MV-4-11 (cell line): ENCODE results near the gene THRB.
"Not testable (repeated sequence)": the region's sequence is repeated elsewhere in the genome, so short reads cannot be mapped to it uniquely, and the experiment has no call there.

Experiments used
- DNase-seq: peaks from one replicate; lab custom pipeline; 2025; lab: John Stamatoyannopoulos, UW

THRB gene

DNA sequence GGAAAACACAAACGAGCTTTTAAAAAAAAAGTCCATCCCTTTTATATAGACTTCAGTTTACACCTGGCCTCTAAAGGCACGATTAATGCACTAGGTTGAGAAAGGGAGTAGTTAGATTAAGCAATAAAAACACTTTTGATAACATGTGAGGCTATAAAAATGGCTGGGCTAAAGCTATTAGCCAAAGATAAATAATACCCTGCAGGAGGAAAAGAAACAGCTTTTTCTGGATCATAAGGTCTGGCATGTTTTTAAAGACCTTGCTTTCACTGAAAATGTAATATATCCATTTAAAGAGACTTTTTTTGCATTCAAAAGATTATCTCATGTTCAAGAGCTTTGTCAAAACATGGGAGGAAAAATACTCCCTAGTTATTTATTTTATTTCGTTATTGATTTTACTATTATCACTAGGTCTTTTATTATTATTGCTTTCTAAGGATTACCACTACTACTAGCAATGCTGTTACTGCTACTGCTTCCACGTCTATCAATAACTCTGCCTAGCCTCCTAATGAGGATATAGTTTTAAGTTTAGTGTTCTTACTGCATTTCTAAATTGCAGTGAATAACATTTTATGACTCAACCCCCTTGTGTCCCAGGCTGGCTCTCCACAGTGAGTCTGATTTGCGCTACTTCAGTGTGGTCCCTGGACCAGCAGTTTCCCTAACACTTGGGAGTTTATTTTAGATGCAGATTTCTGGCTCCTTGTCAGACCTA is 93.4 kb downstream of the THRB start:
- no peak for DNase-seq

GRCh38 chr3:24400450-24400849 is 94.2 kb downstream of the THRB start:
- DNase-seq: no peak

GRCh38 chr3:24400015-24400414 is 94.6 kb downstream of the THRB start:
- no peak for DNase-seq

DNA sequence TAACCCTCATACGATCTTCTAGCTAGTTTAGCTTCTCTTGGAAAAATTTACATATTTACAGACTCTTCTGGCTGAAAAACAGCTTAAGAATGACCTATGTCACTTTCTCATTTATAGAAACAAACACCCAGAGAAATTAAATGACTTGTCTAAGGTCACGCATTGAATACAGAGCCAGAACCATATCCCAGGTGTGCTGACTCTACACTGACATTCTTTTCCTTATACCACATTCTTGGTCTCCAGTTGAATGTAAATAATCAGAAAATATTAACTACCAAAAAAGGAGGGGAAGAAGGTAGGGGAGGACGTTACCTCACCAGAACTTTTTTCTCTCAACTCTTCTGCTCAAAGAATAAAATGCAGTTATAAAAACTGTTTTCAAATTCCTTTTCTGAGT is 95.0 kb downstream of the THRB start:
- DNase-seq: no peak

- not testable (repeated sequence) for DNase-seq
These were observed 95.9 kb downstream of the THRB start for GRCh38 chr3:24398712-24399111.

GRCh38 chr3:24396338-24396737 is 98.3 kb downstream of the THRB start:
- DNase-seq: no peak

- no peak for DNase-seq
These were observed 99.9 kb downstream of the THRB start for GRCh38 chr3:24394754-24395153.

DNA sequence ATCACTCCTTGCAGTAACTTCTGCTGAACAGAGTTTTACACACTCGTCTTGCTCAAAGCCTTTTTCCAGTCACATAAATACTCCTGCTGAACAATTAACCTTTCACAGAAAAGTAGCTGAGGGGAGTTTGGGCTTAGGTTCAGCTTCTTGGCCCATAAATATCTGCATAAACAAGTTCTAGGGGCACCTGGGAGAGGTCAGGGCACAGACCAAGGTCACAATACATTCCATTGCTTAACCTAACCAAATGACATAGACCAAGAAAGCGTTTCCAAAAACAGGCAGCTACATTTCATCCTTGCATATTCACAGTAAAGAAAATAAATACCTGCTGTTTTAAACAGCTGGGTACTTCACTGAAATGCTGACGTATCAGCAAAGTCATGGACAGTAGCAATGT is 101.3 kb downstream of the THRB start:
- no peak for DNase-seq

DNA sequence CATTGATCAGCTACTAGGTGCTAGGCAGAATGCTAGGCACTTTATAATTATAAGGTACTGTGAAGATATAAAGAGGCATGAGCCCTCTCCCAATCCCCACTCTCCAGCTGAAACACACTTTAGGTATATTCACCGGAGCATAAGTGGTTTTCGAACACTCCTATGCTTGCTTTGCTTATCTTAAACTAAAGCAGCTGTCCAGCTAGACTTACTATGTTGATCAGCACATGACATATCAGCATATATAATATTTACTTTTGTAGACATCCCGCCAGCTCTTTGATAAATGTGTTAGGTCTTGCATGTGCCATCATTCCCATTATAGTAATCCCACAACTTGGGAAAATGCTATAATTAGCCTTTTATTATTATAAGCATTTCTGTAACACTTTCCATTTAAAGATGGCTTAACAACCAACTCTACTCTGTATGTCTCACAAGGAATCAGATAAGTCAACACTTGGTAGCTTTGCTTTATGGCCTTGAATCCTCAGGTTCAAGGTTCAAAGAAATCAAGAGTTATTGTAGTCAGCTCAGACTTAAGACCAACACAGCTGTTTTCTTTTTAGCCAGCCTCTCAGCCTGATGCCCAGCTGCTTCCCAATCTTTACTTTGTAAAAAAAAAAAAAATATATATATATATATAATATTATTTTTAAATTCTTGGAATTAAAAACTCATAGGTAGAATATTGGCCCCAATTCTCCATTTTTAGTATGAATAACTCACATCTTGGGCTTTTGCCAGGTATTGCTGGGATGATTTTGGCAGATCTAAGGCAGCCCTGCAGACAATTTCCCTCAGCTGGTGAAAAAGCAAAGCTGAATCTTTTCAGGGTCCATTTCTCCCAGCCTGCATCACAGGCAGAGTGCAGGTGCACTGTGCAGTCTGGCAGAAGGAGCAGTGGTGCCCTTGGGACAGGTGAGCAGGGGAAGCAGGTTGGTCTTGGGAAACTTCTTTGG is 104.2 kb downstream of the THRB start:
- no peak for DNase-seq

DNA sequence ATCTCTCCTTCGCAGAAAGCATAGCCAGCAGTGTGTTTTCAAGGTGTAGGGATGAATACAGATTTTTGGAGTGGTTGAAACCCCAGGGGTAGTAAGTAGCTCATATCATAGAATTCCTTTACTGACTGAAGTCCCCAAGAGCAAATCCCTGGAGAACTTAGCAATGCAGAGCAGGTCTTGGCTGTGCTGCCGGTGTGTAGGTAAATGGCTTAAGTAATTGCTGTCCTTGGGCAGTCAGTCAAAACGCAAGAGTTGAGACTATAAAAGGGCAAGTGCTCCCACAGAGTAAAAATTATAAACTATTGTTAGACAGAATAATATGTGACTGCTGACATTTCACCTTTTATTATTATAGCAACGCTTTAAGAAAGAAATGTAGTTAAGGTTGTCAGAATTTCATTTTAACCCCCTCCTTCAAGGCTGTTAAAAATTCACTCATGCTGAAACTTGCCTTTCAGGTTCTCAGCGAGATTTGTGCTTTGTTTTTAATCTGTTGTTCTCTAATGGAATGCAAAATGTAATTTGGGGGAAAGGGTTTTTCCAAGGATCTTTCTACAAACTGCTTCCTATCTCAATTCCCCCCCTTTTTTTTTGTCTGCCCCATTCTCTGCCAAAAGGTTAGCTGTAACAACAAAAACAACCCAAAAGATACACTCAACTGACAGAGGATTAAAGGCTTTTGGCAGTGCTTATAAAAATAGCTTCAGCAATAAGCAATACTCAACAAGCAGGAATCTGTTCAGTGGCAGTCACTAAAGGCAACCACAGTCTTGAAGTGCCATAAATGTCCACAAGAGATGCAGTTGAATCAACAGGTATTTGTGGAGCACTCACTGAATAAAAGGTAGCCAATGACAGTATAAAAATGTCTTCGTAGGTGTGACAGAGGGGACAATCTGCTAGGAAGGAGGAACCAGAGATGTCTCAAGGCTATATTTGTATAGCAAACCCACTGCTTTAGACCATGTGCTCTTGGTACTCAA is 105.3 kb downstream of the THRB start:
- no peak for DNase-seq

DNA sequence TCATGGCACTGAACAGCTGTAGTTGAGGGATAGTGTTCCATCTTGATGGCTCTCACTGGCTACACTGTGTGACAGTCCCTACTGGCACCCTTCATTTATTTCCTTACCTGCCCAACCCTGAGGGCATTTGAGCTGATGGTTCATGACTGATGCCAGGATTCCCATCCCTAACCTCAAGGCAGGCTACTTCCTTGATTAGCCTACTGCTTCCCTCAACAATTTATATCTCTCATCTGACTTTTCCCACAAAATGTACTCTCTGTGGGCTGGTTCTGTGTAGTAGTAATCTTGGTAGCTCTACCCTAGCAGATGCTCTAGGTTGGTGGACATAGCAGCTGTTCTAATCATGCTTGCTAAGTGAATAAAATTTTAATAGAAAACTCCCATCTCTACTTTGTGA is 106.0 kb downstream of the THRB start:
- no peak for DNase-seq

DNA sequence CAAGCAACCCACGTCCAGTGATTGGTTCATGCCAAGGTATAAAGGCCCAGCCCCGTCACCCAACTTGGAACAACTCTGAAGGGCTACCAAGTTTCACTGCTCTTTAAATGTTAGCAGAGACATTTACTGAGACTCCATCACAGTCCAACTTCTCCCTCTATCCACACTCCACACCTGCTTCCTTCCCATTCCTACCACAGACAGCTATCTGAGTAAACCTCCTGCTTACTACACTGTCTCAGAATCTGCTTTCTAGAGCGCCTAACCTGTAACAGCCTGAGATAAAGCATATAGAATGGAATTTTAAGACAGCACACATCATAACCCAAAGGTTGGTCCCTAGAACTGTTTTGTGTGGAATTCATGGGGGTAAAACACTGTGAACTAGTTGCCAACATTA is 106.5 kb downstream of the THRB start:
- DNase-seq: no peak

- no peak for DNase-seq
These were observed 107.2 kb downstream of the THRB start for GRCh38 chr3:24387493-24387892.

- DNase-seq: no peak
These were observed 107.7 kb downstream of the THRB start for GRCh38 chr3:24387000-24387399.

- no peak for DNase-seq
These were observed 108.2 kb downstream of the THRB start for GRCh38 chr3:24386458-24386857.

GRCh38 chr3:24385012-24385615 is 109.5 kb downstream of the THRB start:
- DNase-seq: no peak

GRCh38 chr3:24382647-24383046 is 112.0 kb downstream of the THRB start:
- DNase-seq: no peak

DNA sequence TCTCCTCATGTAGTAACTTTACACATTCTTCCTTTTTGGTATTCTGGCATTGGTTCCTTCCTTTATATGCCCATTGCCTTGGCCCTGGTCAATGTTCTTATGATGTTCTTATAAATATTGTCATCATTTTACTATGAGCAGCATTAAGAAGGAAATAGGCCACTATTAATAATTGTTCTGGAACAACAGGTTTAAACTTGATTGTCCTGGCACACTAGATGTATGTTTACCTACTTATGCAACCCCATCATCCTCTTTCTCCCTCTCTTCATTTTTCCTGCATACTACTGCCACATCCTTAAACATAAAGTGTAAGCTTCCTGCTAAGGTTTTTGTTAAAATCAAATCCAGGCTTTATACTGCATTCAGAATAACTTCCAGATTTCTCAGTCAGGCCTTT is 114.7 kb downstream of the THRB start:
- DNase-seq: no peak

DNA sequence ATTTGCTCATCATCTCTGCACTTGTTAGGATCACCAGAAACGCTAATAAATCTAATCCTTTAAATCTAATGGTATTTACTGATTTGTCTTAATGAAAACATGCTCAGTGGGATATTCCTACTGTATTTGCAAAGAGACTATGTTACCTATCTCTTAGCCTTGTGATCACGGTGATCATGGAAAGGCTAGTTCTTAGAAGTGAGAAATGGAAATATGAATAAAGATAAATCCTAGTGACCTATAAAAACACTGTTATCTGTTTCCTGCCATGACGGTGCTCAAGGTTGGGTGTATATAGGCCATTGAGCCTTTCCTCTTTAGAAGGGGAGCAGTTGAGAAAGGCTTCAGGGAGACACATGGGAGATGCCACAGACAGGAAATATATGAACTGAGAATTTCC is 116.3 kb downstream of the THRB start:
- DNase-seq: no peak

DNA sequence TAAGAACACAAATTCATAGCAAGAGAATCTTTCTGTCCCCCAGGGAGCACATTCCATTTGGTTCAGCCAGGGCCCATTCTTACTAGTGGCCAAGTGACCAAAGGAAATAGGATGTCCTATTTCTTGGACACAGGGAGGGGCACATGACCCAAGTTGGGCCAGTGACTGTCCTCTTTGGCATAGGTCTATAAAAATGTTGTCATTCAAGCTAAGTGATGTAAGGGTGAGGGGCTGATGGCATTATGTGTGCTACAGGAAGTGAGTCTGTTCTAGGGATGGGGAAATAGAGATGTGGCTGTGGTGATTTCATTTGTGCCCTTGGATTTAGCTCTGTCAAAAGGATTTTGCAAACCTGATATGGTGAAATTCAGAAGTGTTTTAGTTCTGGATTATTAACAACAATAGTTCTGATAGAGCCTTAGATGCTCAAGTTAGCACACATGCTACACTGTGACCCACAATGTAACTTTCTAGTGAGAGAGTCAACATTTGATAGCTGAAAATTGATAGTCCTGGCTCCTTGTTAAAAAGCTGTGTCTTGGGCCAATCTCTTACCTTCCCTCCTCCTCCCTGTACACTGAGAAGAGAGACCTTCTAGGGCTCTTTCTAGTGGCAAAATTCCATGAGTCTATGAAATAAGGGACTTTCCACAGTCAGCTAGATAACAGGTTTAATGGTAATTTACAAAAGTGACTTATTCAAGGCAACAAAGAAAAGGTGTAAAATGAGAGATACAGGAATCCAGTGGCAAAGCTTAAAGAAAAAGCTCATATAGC is 117.2 kb downstream of the THRB start:
- DNase-seq: no peak

DNA sequence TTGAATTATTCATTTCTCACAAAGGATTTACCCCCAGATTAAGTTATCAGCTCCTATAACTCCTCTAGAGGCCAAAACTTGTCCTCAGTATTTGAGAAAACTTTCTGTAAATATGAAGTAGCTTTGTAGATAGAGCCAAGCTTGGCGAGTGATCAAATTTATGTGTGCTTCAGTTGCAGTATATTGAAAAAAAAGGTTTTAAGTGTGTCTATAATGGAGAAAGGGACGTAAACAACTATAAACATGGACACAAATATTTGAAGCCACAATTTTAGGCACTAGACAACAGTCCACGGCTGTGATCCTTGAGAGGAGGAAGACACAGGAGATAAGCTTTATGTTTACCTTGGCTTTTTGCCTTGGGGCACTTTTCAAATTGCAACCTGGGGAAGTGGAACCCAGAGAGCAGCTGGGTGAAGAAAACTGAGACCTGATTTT is 118.7 kb downstream of the THRB start:
- DNase-seq: no peak
